K562 (cell line): ENCODE measurements around the gene ZFYVE28. TPM values are rescaled to one million over a fixed set of nuclear protein-coding genes. Genes with fewer than 3 reads are reported as not detected.

Experiments
- ATAC-seq: fragments of 200-7000 bp; cut with Tn5 transposase; 3 replicates; pipeline ENCODE4 v1.9.1; 2020; ENCODE audit warnings: moderate library complexity
- BruUV-seq: library from RNA; stranded (reverse); fragments of 400-500 nt; replicated peaks from 2 replicates; lab custom pipeline; 2021; lab: Mats Ljungman, UMichigan
- CTCF ChIA-PET: fragments of 300-600 bp; formaldehyde crosslinking; extraction: SDS; loops from one replicate; lab custom pipeline; 2021; ENCODE audit warnings: low intra/inter-chr PET ratio; lab: Yijun Ruan, JAX
- POLR2A ChIA-PET: fragments of 300-600, 350-650 bp; sonication (Branson Sonifier 250); formaldehyde crosslinking; extraction: SDS; loops from one replicate; lab custom pipeline; 2021; ENCODE audit warnings: antibody characterized with exemption, inconsistent platforms; lab: Yijun Ruan, JAX
- DNase-seq, 4 experiments: peaks; one replicate each; pipeline versions ENCODE4 v3.0.0 to v3.0.0-alpha.2; 2011 to 2018; ENCODE audit warnings: low spot score in 3 of 4, mixed read lengths in 3 of 4; ENCODE audit errors: extremely low read depth in 1 of 4
- FAIRE-seq: peaks from 2 replicates; lab custom pipeline; 2011; peaks lifted over from hg19 to GRCh38; lab: Jason Lieb, UNC
- H2AFZ ChIP-seq: 2 replicates; pipeline ENCODE4 v1.6.0; 2011; ENCODE audit warnings: low read depth, low read length, control low read depth, inconsistent platforms
- H3K27ac ChIP-seq: fragments of 200-600 bp; 3 replicates; pipeline ENCODE4 v1.8.0; 2011; ENCODE audit warnings: low read depth, mild to moderate bottlenecking, control low read depth, inconsistent platforms, low read length, moderate library complexity, mixed read lengths; ENCODE audit errors: extremely low read depth
- H3K27me3 ChIP-seq, 2 experiments: fragments of 300-600 bp in 1 of 2; 2 replicates in 1 of 2; 3 replicates in 1 of 2; pipeline versions ENCODE4 v1.6.0 to v1.8.0; 2011; ENCODE audit warnings: inconsistent platforms in 2 of 2, low read length in 2 of 2, mild to moderate bottlenecking in 1 of 2, mixed read lengths in 1 of 2, moderate library complexity in 1 of 2; ENCODE audit not compliant: control insufficient read depth in 2 of 2, insufficient read depth in 2 of 2
- H3K36me3 ChIP-seq: fragments of 300-600 bp; 3 replicates; pipeline ENCODE4 v1.8.0; 2011; ENCODE audit warnings: mild to moderate bottlenecking, low read length, inconsistent platforms; ENCODE audit not compliant: control insufficient read depth, insufficient read depth
- H3K4me1 ChIP-seq, 2 experiments: fragments of 200-600 bp in 1 of 2; replicated peaks in 1 of 2; 2 replicates in 1 of 2; 3 replicates in 1 of 2; pipeline versions ENCODE4 v1.5.1 to v1.8.0; 2011; ENCODE audit warnings: inconsistent platforms in 2 of 2, low read length in 2 of 2, mild to moderate bottlenecking in 1 of 2, mixed read lengths in 1 of 2, moderate library complexity in 1 of 2; ENCODE audit not compliant: control insufficient read depth in 2 of 2, insufficient read depth in 2 of 2
- H3K4me2 ChIP-seq: 2 replicates; pipeline ENCODE4 v1.6.1; 2011; ENCODE audit warnings: low read length, control low read depth, inconsistent platforms, mixed read lengths; ENCODE audit not compliant: insufficient read depth
- H3K4me3 ChIP-seq: fragments of 200-600 bp; sonication (generic), shearing (Covaris generic); 2 replicates; pipeline ENCODE4 v1.5.1; 2016; ENCODE audit warnings: control low read depth, inconsistent platforms
- H3K79me2 ChIP-seq: fragments of 200-600 bp; 3 replicates; pipeline ENCODE4 v1.8.0; 2011; ENCODE audit warnings: low read length, inconsistent platforms; ENCODE audit not compliant: control insufficient read depth, insufficient read depth
- H3K9ac ChIP-seq, 2 experiments: 2 replicates each; pipeline versions ENCODE4 v1.6.0 to v1.6.1; 2011; ENCODE audit warnings: low read depth in 2 of 2, low read length in 2 of 2, control low read depth in 1 of 2, inconsistent platforms in 1 of 2, mild to moderate bottlenecking in 1 of 2, mixed read lengths in 1 of 2; ENCODE audit not compliant: insufficient read depth in 1 of 2
- H3K9me1 ChIP-seq: one replicate; pipeline ENCODE4 v1.6.0; 2011; ENCODE audit warnings: inconsistent platforms, mild to moderate bottlenecking, low read length, moderate library complexity; ENCODE audit not compliant: control insufficient read depth, insufficient read depth
- H3K9me3 ChIP-seq: replicated peaks from 2 replicates; pipeline ENCODE4 v1.5.1; 2011; ENCODE audit warnings: low read depth, low read length, inconsistent platforms; ENCODE audit not compliant: control insufficient read depth, insufficient read depth
- H4K20me1 ChIP-seq: replicated peaks from 2 replicates; pipeline ENCODE4 v1.6.1; 2011; ENCODE audit warnings: low read length, inconsistent platforms, mixed read lengths; ENCODE audit not compliant: control insufficient read depth, insufficient read depth
- ATF3 ChIP-seq, 2 experiments: fragments of 450-650 bp in 1 of 2; sonication (generic) in 1 of 2; formaldehyde crosslinking in 1 of 2; IDR thresholded peaks in 1 of 2; conservative IDR thresholded peaks in 1 of 2; 2 replicates each; pipeline versions ENCODE4 v1.6.1 to v1.8.1; 2016 to 2023; ENCODE audit warnings: mild to moderate bottlenecking in 2 of 2, moderate library complexity in 2 of 2, inconsistent platforms in 1 of 2, missing genetic modification reagents in 1 of 2
- BRD4 ChIP-seq: fragments of 200-600 bp; sonication (generic); IDR thresholded peaks from 2 replicates; pipeline ENCODE4 v1.6.1; 2017; ENCODE audit warnings: inconsistent platforms
- CREBBP ChIP-seq: IDR thresholded peaks from one replicate; pipeline ENCODE4 v1.6.1; 2012; ENCODE audit warnings: low read depth, mild to moderate bottlenecking, control low read depth, inconsistent platforms, low read length
- ELF1 ChIP-seq: fragments of 200-800 bp; sonication (Bioruptor generic); IDR thresholded peaks from 2 replicates; pipeline ENCODE4 v1.6.1; 2016; ENCODE audit warnings: missing genetic modification characterization, missing compliant biosample characterization
- ELK3 ChIP-seq: fragments of 450-650 bp; formaldehyde crosslinking; IDR thresholded peaks from 2 replicates; pipeline ENCODE4 v1.4.0; 2020; ENCODE audit warnings: mild to moderate bottlenecking
- ETV1 ChIP-seq: fragments of 450-650 bp; conservative IDR thresholded peaks from 2 replicates; pipeline ENCODE4 v1.6.1; 2016; ENCODE audit warnings: missing genetic modification characterization, control low read depth, low read depth, missing compliant biosample characterization
- HDAC8 ChIP-seq: fragments of 450-650 bp; IDR thresholded peaks from 2 replicates; pipeline ENCODE4 v1.6.1; 2016; ENCODE audit warnings: mild to moderate bottlenecking, missing genetic modification characterization, moderate library complexity, missing compliant biosample characterization
- JUND ChIP-seq, 2 experiments: IDR thresholded peaks; 2 replicates in 1 of 2; 3 replicates in 1 of 2; pipeline ENCODE4 v1.6.1; 2011; ENCODE audit warnings: borderline replicate concordance in 2 of 2, low read depth in 2 of 2, low read length in 2 of 2, improper control_type of control experiment in 1 of 2, missing biosample characterization in 1 of 2, missing genetic modification characterization in 1 of 2, missing genetic modification reagents in 1 of 2
- NFIX ChIP-seq: fragments of 250-450 bp; sonication (Bioruptor Pico); IDR thresholded peaks from 2 replicates; pipeline ENCODE4 v1.4.0; 2020; ENCODE audit warnings: low read depth, mild to moderate bottlenecking, moderate library complexity
- SAP30 ChIP-seq: fragments of 200-600 bp; sonication (generic); IDR thresholded peaks from 2 replicates; pipeline ENCODE4 v1.6.1; 2012; ENCODE audit warnings: borderline replicate concordance, low read depth, mild to moderate bottlenecking, moderate library complexity, low read length, control low read depth, inconsistent platforms; ENCODE audit not compliant: insufficient read depth, poor library complexity, severe bottlenecking
- TCFL5 ChIP-seq: fragments of 250-450 bp; sonication (Bioruptor Pico); conservative IDR thresholded peaks from 2 replicates; pipeline ENCODE4 v1.6.1; 2021; ENCODE audit warnings: mild to moderate bottlenecking, moderate library complexity, matching md5 sums
- ZBTB11 ChIP-seq, 3 experiments: fragments of 200-800 bp in 1 of 3; fragments of 250-450 bp in 1 of 3; fragments of 450-650 bp in 1 of 3; sonication (Bioruptor Pico) in 1 of 3; sonication (Bioruptor generic) in 1 of 3; formaldehyde crosslinking in 1 of 3; IDR thresholded peaks; 2 replicates each; pipeline versions ENCODE4 v1.6.1 to v1.8.0; 2016 to 2022; ENCODE audit warnings: mild to moderate bottlenecking in 2 of 3, missing genetic modification characterization in 2 of 3, missing compliant biosample characterization in 1 of 3, moderate library complexity in 1 of 3
- ZBTB7A ChIP-seq: IDR thresholded peaks from 2 replicates; pipeline ENCODE4 v1.6.1; 2011; ENCODE audit warnings: low read depth, mild to moderate bottlenecking, low read length, moderate library complexity, borderline replicate concordance; ENCODE audit not compliant: control insufficient read depth
- WGBS: fragments of 100-300 bp; shearing (Covaris generic); methylation state at CpG from one replicate; pipeline ENCODE4 v1.1.6; 2016; ENCODE audit warnings: low coverage, mixed read lengths; ENCODE audit not compliant: insufficient coverage; ENCODE audit errors: missing lambda C conversion rate; 5-methylcytosine and 5-hydroxymethylcytosine counted together
- in situ Hi-C: fragments of 300-500 bp; cut with MboI; formaldehyde crosslinking; loops from 4 replicates; pipeline ENCODE4 v1.15.0; 2018; ENCODE audit warnings: inconsistent platforms, mixed read lengths
- intact Hi-C: fragments of 100-400 bp; cut with micrococcal nuclease; formaldehyde crosslinking; loops from 2 replicates; pipeline ENCODE4 v1.14.2; 2022
- polyA plus RNA-seq, 8 experiments: library from polyadenylated mRNA; depleted of rRNA in 4 of 8; stranded (reverse) in 5 of 8; unstranded in 3 of 8; fragments of >200 nt; fragmentation: Nextera tagmentation in 2 of 8; fragmentation: Illumina TruSeq in 1 of 8; extraction: Ambion mirVana in 2 of 8; extraction: Trizol in 1 of 8; gene quantifications; 2 replicates each; pipeline versions ENCODE4 v1.2.1 to v1.2.3, GENCODE V29; 2011 to 2014; ENCODE audit warnings: inconsistent platforms in 1 of 8, missing spikeins in 1 of 8
- total RNA-seq, 7 experiments: library from RNA; depleted of rRNA in 6 of 7; stranded (reverse); fragments of >200 nt in 6 of 7; fragmentation: Illumina TruSeq in 2 of 7; extraction: Trizol in 2 of 7; gene quantifications; 2 replicates each; pipeline versions ENCODE4 v1.2.1 to v1.2.3, GENCODE V29; 2011 to 2021; ENCODE audit warnings: low replicate concordance in 1 of 7

The ZFYVE28 gene
- total and polyA plus RNA-seq, 9 of the 15 experiments (the other 6 are each of a cell fraction or from before 2014, with no cell fraction given) = 1.3 to 24.8 (median 8.9) TPM

- Histone ChIP-seq H3K4me2 (no peak overlapping the region), H3K9ac (no peak overlapping the region), H3K4me1 (peaks cover 7 to 25% of the 10 kb centered on the region in 2 experiments; a peak in 4 of 5 replicates), H3K9me3 (peaks cover 5% of the 10 kb centered on the region), H3K27ac (no peak overlapping the region), H3K79me2 (no peaks in the 10 kb centered on the region), H4K20me1 (no peaks in the 10 kb centered on the region), H3K27me3 (no peaks in the 10 kb centered on the region), H3K4me3 (no peak overlapping the region), H3K36me3 (peaks cover 17% of the 10 kb centered on the region; the same call in 1 of the 3 replicates), H2AFZ (no peak overlapping the region), H3K9me1 (no peaks in the 10 kb centered on the region)
- ChIA-PET CTCF (no interaction called here), POLR2A (no interaction called here)
- intact Hi-C loops (no loop called here), in situ Hi-C loops (no loop called here)
- 82% methylated on average over 15 of the region's 19 CpGs for WGBS
- no TSS peak for BruUV-seq
- no peak; the same call in 2 of the 3 replicates for ATAC-seq
- DNase-seq = no peak
- no peak for FAIRE-seq
- no peak for TF ChIP-seq CREBBP
- TF ChIP-seq ELK3 (CRISPR knock-in tag) = no peak
- TF ChIP-seq ZBTB11 (CRISPR knock-in tag; IDR thresholded peaks at IDR 0.05) = no peak
- TF ChIP-seq SAP30 = no peak
- no peak for TF ChIP-seq HDAC8 (tag)
- no peak for TF ChIP-seq BRD4
- no peak for TF ChIP-seq ZBTB7A
- peak; percentile 65; the same call in 1 of the 2 replicates for TF ChIP-seq JUND (IDR thresholded peaks at IDR 0.05; ENCODE audit: borderline replicate concordance, low read depth, low read length)
- TF ChIP-seq JUND (tag; IDR thresholded peaks at IDR 0.05; ENCODE audit: borderline replicate concordance, low read depth, low read length) = peak; percentile 42; the same call in 1 of the 3 replicates
- no peak for TF ChIP-seq TCFL5
- TF ChIP-seq ELF1 (tag) = no peak
- TF ChIP-seq ETV1 (tag) = no peak
- peak; percentile 63 for TF ChIP-seq ATF3 (IDR thresholded peaks at IDR 0.05)
- TF ChIP-seq ATF3 (CRISPR knock-in tag; conservative IDR thresholded peaks at IDR 0.05) = no peak
- no peak for TF ChIP-seq NFIX (CRISPR knock-in tag)
Measured at GRCh38 chr4:2330091-2331042, 88.1 kb downstream of the ZFYVE28 start.
